ENCODE data around the gene CCDC102A.
"Not testable (repeated sequence)": the region's sequence is repeated elsewhere in the genome, so short reads cannot be mapped to it uniquely, and the experiment has no call there.

The CCDC102A gene

DNA sequence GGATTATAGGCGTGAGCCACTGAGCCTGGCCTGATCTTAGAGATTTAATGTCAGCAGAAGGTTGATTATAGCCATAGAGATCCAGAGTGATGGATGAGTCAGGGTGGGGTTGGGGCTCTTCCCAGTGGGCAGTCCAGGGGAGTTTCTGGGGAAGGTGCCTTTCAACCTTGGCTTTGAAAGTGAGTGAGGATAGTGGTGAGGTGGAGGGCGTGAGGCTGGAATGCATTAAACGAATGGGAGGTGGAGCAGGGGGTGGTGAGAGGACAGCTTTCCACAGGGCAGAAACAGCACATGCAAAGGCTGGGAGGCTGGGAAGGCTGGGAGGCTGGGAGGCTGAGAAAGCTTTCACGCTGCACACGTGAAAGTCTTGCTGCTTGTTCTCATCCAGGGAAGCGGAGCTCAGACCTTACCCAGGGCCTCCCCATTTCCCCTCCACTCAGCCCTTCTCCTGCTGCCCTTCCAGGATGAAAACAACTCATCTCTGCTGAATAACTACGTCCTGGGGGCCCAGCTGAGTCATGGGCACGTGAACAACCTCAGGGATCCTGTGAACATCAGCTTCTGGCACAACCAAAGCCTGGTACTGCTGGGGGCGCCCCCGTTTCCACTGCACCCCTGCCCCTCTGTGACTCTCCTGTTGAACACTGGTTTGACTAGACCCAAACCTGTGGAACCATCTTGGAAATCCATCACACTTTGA is 28.4 kb upstream of the CCDC102A start:
- DNase-seq (ENCODE audit: low spot score), result no peak

DNA sequence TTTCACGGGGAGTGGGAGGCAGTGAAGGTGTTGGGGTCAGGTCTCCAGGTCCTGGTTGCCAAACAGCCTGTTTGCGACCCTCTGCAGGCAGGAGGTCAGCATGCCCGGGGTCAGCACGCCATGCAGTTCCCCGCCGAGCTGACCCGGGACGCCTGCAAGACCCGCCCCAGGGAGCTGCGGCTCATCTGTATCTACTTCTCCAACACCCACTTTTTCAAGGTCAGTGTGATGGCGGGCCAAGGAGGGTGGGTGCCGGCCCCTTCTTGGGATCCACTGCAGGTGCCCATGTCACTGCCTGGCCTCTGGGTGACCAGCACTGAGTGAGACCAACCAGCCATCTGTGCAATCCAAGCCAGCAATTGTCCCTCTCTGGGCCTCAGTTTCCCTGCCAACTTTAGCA is 27.4 kb upstream of the CCDC102A start:
- no peak for DNase-seq (ENCODE audit: low spot score)

DNA sequence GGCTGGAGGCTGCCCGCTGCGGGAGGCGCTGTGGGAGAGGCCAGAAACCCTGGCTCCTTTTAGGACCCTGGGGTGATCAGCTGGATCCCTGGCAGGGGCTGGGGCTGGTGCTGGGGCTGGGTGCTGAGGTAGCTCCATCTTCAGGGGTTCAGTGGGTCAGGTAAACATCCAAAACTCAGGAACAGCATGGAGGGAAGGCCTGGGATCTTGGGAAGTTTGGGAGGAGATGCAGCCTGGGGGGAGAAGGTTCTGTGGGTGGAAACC is 27.0 kb upstream of the CCDC102A start:
- DNase-seq (ENCODE audit: low spot score), result no peak

DNA sequence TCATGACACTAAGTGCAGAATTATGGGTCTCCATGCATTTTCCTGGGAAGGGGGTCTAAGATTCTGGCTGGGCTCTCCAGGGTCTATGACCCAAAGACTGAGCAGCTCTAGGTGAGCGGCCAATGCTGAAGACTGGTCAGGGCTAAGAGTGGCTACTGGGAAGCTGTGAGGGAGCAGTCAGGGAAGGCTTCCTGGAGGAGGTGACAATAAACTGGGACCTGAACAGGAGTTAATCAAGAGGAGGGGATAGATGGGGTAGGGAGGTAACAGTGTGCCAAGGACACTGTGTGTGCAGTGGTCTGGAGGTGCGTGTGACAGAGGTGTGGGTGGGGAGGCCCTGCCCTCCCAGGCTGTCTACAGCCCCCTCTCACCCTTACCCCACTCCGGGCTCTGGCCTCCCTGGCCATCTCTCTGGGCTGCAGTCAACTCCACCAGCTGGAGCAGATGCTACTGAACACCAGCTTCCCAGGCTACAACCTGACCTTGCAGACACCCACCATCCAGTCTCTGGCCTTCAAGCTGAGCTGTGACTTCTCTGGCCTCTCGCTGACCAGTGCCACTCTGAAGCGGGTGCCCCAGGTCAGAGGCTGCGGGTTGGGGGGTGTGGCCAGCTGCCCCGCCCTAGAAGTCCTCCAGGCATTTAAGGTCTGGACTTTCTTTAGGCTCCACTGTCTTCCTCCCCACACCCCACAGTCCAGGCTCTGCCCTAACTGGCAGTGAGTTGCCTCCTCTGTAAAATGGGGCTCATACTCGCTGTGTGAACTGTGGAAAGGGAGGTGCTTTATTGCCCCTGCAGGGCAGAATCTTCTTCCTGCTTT is 26.5 kb upstream of the CCDC102A start:
- DNase-seq (ENCODE audit: low spot score), result no peak

DNA sequence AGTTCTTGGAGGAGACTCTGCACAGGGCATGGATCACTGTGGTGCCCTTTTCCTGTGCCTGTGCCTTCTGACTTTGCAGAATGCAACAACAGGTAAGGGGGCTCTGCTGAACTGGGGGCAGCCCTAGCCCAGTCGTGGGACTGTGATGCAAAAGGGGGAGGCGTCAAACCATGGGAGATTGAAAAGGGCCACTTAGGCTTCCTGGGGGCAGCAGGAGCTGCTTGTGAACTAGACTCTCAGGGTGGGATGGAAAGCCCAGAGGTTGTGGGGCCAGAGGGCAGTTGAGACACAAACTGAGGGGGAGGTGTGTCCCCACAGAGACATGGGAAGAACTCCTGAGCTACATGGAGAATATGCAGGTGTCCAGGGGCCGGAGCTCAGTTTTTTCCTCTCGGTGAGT is 25.7 kb upstream of the CCDC102A start:
- DNase-seq (ENCODE audit: low spot score), result no peak

DNA sequence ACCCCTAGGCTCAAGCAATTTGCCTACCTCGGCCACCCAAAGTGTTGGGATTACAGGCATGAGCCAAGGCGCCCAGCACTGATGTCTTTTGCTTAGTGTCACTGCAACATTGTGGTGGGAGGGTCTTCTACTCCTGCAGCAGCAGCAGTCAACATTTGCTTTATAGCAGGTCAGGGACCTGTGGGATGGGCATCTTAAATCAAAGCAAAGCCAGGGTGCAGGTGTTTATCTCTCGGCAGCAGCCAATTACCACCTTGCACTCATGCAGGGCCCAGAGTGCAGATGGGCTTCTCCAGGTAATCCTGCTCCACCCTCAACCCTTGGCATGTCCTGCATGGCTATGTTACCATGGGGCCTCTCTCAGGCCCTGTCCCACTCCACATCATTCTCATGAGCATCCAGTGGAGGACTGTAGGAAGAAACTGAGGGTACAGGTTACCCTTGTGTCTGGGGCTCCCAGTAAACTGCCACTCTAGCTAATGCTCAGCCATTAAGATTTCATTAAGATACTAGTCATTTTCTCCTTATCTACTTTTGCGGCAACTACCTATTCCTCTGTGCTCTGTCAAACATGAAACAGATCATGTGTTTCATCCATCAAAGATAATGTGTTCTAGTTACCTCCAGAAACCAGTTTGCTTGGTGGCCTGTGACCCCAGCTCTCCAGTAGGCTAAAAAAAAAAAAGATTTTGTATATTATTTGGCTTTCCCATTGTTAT is 22.9 kb upstream of the CCDC102A start:
- no peak for DNase-seq (ENCODE audit: low spot score)

DNA sequence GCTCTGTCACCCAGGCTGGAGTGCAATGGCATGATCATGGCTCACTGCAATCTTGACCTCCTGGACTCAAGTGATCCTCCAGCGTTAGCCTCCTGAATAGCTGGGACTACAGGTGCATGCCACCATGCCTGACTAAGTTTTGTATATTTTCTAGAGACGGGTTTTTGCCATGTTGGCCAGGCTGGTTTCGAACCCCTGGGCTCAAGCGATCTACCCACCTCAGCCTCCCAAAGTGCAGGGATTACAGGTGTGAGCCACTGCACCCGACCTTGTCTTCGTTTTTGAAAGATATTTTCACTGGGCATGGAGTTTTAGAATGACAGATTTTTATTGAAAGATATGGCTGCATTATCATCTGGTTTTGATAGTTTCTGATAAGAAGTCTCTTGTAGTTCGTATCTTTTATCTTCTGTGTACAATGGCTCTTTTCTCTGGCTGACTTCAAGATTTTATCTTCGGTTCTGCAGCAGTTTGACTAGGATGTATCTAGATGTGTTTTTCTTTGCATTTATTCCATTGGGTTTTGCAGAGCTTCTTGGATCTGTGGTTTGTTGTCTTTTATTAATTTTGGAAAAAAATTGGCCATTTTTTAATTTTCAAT is 20.7 kb upstream of the CCDC102A start:
- no peak for DNase-seq (ENCODE audit: low spot score)

DNA sequence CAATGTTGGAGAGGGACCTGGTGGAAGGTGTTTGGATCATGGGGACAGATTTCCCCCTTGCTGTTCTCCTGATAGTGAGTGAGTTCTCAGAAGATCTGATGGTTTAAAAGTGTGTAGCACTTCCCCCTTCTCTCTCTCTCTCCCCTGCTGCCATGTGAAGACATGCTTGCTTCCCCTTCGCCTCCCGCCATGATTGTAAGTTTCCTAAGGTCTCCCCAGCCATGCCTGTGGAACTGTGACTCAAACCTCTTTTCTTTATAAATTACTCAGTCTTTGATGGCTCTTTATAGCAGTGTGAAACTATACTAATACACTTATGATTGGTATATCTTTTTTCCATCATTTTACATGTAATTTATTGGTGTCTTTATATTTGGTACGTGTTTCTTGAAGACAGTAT is 19.5 kb upstream of the CCDC102A start:
- DNase-seq (ENCODE audit: low spot score), result no peak

DNA sequence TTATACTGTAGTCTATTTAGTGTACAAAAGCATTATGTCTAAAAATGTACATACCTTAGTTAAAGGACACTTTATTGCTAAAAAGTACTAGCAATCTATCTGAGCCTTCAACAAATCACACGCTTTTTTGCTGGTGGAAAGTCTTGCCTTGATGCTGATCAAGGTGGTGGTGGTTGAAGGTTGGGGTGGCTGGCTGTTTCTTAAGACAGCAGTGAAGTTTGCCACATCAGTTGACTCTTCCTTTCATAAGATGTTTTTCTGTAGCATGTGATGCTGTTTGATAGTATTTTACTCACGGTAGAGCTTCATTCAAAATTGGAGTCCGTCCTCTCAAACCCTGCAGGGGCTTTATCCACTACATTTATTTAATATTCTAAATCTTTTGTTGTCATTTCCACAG is 14.7 kb upstream of the CCDC102A start:
- DNase-seq (ENCODE audit: low spot score), result no peak

DNA sequence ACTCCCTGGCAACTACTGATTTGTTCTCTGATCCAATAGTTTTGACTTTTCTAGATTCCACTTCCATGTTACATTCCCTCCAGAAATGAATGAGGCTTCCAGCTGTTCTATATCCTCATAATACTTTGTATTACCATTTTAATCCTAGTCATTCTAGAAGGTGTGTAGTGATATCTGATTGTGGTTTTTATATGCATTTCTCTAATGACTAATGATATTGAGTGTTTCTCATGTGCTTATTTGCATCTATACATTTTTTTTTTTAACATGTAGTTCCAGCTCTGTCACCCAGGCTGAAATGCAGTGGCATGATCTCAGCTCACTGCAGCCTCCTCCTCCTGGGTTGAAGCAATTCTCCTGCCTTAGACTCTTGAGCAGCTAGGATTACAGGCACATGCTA is 13.4 kb upstream of the CCDC102A start:
- DNase-seq (ENCODE audit: low spot score), result no peak

DNA sequence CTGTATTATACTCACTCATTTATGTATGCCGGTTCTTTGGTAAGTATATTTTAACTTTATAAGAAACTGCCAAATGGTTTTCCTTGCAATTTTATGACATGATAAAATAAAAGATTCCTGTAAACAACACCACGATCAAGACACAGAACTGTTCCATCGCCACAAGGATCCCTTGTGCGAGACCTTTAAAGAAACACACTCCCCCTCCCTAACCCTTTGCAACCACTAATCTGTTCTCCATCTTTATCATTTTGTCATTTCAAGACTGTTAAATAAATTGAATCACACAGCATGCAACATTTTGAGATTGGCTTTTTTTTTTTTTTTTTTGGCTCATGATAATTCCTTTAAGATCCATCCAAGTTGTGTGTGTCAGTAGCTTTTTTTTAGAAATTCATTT is 12.0 kb upstream of the CCDC102A start:
- DNase-seq (ENCODE audit: low spot score), result no peak

DNA sequence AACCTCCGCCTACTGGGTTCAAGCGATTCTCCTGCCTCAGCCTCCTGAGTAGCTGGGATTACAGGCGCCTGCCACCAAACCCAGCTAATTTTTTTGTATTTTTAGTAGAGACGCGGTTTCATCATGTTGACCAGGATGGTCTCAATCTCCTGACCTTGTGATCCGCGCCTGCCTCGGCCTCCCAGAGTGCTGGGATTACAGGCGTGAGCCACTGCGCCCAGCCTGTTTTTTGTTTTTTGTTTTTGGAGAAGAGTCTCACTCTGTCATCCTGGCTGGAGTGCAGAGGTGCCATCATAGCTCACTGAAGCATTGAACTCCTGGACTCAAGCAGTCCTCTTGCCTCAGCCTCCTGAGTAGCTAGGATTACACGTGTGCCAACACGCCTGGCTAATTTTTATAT is 11.2 kb upstream of the CCDC102A start:
- DNase-seq (ENCODE audit: low spot score), result not testable (repeated sequence)

DNA sequence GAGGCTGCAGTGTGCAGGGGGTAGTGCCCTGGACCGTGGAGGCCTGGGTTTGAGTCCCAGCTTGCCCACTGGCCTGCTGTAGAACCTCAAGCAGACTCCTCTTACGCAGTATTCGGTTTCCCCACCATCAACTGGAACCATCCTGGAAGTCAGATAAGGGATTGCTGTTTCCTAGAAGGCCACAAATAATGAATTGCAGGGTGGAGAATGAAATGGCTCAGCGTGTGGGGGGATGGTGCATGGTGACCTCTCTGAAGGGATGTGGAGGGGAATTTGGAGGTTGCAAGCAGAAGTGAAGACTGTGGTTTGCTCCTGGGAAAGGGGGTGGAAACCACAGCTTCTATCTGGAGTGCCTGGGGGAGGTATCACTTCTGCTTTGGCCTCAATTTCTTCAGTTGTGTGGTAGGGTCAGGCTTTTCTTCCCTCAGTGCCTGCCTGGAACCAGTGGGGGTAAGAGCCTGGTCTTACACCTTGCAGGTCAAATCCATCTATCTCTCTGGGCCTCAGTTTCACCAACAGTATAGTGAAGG is 7.8 kb upstream of the CCDC102A start:
- DNase-seq (ENCODE audit: low spot score), result no peak

DNA sequence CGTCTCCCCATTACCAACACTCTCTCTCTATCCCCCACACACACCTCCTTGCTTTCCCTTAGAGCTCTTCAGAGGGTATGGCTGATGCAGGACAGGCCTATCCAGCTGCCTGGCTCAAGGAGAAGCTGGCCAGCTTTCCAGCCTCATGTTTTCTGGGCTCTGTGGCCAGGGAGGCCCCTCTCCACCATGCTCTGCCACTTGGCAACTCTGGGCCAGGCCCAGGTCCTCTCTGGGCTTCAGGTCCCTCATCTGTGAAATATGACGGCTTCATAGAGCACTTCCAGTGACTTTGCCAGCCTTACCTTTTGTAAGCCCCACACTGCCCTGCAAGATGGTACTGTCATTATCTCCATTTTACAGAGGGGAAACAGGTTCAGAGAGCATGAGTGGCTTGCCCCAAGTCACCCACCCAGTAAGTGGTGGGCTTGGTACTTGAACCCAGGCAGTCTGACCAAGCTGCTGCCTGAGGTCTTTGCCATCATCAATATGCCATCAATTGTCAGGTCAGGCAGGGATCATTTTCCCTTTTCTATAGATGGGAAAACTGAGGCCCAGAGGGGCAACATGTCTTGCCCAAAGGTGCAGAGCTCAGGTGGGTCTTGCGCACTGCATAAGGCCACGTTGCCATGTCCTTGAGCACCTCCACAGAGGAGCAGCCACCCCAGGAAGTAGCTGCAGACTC is 5.5 kb upstream of the CCDC102A start:
- no peak for DNase-seq (ENCODE audit: low spot score)

DNA sequence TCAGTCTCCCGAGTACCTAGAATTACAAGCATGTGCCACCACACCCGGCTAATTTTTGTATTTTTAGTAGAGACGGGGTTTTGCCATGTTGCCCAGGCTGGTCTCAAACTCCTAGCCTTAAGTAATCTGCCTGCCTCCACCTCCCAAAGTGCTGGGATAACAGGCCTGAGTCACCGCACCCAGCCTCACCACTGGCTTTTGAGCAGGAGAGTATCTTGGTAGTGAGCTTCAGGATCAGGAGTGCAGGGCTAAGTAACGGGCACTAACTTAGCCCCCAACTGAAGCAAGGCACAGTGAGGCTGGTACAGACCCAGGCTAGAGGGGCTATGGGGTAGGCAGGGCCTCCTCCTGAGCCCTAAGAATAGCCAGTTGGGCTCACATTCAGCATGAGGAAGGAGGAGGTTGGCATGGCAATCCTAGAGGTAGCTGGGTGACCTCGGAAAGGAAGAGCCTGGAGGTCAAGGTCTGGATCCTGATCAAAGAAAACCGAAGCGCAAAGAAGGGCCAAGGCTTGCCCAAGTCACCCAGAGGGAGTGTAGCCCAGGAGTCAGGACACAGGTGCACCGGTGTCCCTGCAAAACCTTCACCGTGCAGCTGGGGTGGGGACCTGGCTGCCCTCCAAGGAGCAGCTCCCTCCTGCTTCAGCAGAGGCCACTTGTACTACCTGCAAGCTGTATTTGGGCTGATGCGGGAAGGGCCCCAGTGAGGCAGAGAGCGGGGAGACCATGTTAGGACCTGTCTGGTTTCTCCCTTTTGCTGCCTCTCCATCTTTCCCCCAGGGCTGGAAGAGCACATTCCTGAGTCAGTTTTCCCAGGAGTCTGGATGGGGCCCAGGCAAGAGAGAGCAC is 4.8 kb upstream of the CCDC102A start:
- no peak for DNase-seq (ENCODE audit: low spot score)

DNA sequence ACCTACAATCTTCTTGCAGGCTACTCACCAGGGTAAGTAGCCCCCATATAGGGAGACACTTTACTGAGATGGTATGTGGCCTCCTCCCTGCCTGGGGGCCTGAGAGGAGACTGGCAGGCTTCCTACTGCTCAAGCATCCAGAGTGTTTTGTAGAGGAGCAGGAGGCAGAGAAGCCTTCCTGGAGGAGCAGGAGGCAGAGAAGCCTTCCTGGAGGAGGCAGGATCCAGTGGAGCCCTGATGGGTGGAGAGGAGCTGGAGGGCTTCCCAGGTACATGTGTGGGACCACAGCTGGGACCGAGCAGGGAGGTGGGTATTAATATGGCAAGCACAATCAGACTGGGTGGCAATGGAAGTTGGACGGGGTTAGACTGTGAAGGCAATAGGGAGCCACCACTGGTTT is 4.0 kb upstream of the CCDC102A start:
- no peak for DNase-seq (ENCODE audit: low spot score)

DNA sequence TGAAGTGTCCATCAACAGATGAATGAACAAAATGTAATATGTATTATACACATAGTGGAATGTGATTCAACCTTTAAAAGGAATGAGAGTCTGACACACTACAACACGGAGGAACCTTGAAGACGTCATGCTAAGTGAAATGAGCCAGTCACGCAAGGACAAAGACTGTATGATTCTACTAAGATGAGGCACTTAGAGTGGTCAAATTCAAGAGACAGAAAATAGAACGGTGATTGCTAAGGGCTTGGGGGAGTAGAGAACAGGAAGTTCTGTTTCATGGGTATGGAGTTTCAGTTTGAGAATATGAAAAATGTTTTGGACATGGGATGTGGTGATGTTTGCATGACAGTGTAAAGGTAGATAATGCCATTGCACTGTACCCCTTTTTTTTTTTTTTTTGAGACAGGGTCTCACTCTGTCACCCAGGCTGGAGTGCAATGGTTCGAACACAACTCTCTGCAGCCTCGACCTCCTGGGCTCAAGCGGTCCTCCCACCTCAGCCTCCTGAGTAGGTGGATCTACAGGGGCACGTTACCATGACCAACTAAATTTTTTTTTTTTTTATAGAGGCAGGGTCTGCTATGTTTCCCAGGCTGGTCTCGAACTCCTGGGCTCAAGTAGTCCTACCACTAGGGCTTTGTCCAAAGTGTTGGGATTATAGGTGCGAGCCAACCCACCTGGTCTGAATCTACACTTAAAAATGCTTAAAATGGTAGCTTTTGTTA is 2.9 kb upstream of the CCDC102A start:
- no peak for DNase-seq (ENCODE audit: low spot score)

DNA sequence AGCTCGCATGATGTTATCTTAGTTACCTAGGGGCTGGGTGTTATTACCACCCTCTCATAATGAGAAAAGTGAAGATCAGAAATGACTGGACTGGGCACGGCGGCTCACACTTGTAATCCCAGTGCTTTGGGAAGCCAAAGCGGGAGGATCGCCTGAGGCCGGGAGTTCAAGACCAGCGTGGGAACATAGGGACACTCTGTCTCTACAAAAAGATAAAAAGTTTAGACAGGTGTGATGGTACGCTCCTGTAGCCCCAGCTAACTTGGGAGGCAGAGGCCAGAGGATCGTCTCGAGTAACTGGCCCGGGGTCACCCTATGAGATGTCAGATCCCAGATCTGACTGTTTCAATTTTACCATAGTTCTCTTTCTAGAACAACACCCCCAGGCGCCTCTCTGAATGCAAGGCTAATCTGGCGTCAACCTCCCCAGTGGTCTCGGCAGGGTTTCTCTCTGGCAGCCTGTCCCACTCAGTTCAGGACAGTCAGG is 1.9 kb upstream of the CCDC102A start:
- DNase-seq (ENCODE audit: low spot score), result no peak

DNA sequence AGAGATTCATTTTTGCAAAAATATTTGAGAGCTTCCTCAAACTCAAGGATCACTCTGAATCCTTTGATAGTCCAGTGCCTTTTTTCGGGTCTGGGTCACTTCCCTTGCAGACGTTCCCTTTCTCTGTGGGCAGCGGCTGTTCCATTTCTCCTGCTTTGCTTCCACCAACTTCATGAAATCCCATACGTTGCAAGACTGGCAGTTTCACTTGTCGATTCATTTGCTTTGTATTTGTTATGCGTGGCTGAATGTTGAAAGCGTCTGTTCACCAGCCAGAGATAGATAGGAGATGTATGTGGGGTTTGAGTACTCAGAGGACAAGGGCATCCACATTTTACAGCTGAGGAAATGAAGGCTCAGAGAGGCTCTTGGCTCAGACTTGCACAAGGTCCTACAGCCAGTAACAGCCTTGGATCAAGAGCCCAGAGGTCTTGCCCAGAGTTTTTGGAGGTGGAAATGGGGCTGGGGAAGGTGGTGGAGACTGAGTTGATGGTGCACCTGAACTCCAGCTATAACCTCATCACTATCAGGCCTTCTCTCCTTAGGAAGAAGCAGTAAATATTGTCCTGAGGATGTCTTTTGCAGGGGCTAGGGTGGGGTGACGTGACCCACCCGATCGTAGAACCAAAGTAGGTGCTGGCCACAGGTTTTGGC is 1.3 kb upstream of the CCDC102A start:
- DNase-seq (ENCODE audit: low spot score), result no peak

DNA sequence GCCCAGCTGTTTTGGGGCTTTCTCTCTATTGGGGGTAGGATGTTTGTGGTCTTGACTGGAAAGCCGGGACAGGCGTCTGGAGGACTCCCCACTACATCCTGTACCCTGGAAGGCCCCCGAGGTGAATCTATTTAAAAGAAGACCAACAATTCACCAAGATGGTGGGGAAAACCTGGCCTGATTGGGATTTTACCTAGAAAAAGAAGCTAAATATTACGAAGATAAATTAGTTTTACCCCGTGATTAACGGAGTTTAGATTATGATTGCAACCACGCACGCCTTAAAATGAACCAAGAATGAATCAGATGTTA is 779 bp upstream of the CCDC102A start:
- no peak for DNase-seq (ENCODE audit: low spot score)
